ENCODE results near the gene CFAP90.

- no peak for TF ChIP-seq CTCF (IDR thresholded peaks at IDR 0.05)
- TF ChIP-seq POLR2AphosphoS5 (IDR thresholded peaks at IDR 0.05; ENCODE audit: low read depth, low read length) = no peak
Measured at GRCh38 chr5:7803937-7804336, 47.0 kb downstream of the CFAP90 start.
